GM12878 (cell line): Measurements from ENCODE around the gene SMAD1. TPM values are rescaled to one million over a fixed set of nuclear protein-coding genes. Genes with fewer than 3 reads are reported as not detected.

ENCODE experiments used
- ATAC-seq: fragments of 200-7000 bp; cut with Tn5 transposase; 3 replicates; pipeline ENCODE4 v1.9.1; 2020; ENCODE audit warnings: mild to moderate bottlenecking, moderate library complexity
- BruUV-seq: library from RNA; stranded (reverse); fragments of 400-500 nt; replicated peaks from 2 replicates; lab custom pipeline; 2021; lab: Mats Ljungman, UMichigan
- CTCF ChIA-PET: fragments of 300-600 bp; sonication (Branson Sonifier 250); formaldehyde crosslinking; extraction: SDS; loops from one replicate; lab custom pipeline; 2021; ENCODE audit warnings: inconsistent platforms; lab: Yijun Ruan, JAX
- POLR2A ChIA-PET: fragments of 350-600 bp; formaldehyde crosslinking; extraction: SDS; loops from one replicate; lab custom pipeline; 2021; ENCODE audit warnings: inconsistent platforms; lab: Charles Lee
- RAD21 ChIA-PET: fragments of 300-600 bp; sonication (Branson Sonifier 250); formaldehyde crosslinking; loops from one replicate; lab custom pipeline; 2023; ENCODE audit warnings: antibody characterized with exemption; ENCODE audit not compliant: unreplicated experiment; lab: Charles Lee
- SMC1A ChIA-PET: fragments of 300-600 bp; sonication (Branson Sonifier 250); formaldehyde crosslinking; loops from one replicate; lab custom pipeline; 2023; ENCODE audit not compliant: unreplicated experiment, uncharacterized antibody; lab: Charles Lee
- DNase-seq: peaks from one replicate; pipeline ENCODE4 v3.0.0-alpha.2; 2011; ENCODE audit warnings: low read depth, low spot score
- FAIRE-seq: peaks from 3 replicates; lab custom pipeline; 2011; peaks lifted over from hg19 to GRCh38; lab: Jason Lieb, UNC
- H2AFZ ChIP-seq: 2 replicates; pipeline ENCODE4 v1.6.0; 2011; ENCODE audit warnings: low read depth, low read length, control low read depth; ENCODE audit not compliant: control insufficient read depth
- H3K27ac ChIP-seq: 2 replicates; pipeline ENCODE4 v1.5.1; 2011; ENCODE audit warnings: control low read depth; ENCODE audit not compliant: control insufficient read depth, insufficient read depth
- H3K27me3 ChIP-seq, 2 experiments: replicated peaks in 1 of 2; 2 replicates each; pipeline versions ENCODE4 v1.6.0 to v1.6.1; 2011; ENCODE audit warnings: low read length in 1 of 2; ENCODE audit not compliant: control insufficient read depth in 2 of 2, insufficient read depth in 2 of 2
- H3K36me3 ChIP-seq, 2 experiments: 2 replicates each; pipeline ENCODE4 v1.5.1; 2011; ENCODE audit warnings: low read length in 1 of 2; ENCODE audit not compliant: control insufficient read depth in 2 of 2, insufficient read depth in 2 of 2
- H3K4me1 ChIP-seq: 2 replicates; pipeline ENCODE4 v1.6.1; 2011; ENCODE audit warnings: mild to moderate bottlenecking, low read length, moderate library complexity, mixed read lengths; ENCODE audit not compliant: control insufficient read depth, insufficient read depth
- H3K4me2 ChIP-seq: 2 replicates; pipeline ENCODE4 v1.6.0; 2011; ENCODE audit warnings: control low read depth; ENCODE audit not compliant: control insufficient read depth, insufficient read depth
- H3K4me3 ChIP-seq: fragments of 200-600 bp; sonication (generic); 2 replicates; pipeline ENCODE4 v1.5.1; 2016
- H3K79me2 ChIP-seq: 2 replicates; pipeline ENCODE4 v1.6.0; 2011; ENCODE audit warnings: low read length; ENCODE audit not compliant: control insufficient read depth, insufficient read depth
- H3K9ac ChIP-seq: 2 replicates; pipeline ENCODE4 v1.8.0; 2011; ENCODE audit warnings: low read length, control low read depth, mixed read lengths; ENCODE audit not compliant: control insufficient read depth, insufficient read depth
- H3K9me3 ChIP-seq: replicated peaks from 3 replicates; pipeline ENCODE4 v1.5.1; 2011; ENCODE audit warnings: mild to moderate bottlenecking, low read length; ENCODE audit not compliant: control insufficient read depth, insufficient read depth
- H4K20me1 ChIP-seq: 2 replicates; pipeline ENCODE4 v1.6.0; 2011; ENCODE audit not compliant: control insufficient read depth, insufficient read depth
- ATF3 ChIP-seq: IDR thresholded peaks from 2 replicates; pipeline ENCODE4 v1.6.1; 2011; ENCODE audit warnings: low read depth, mild to moderate bottlenecking, low read length, moderate library complexity, borderline replicate concordance; ENCODE audit errors: extremely low read depth
- BMI1 ChIP-seq: fragments of 450-650 bp; IDR thresholded peaks from 2 replicates; pipeline ENCODE4 v1.6.1; 2016; ENCODE audit warnings: mild to moderate bottlenecking, moderate library complexity, borderline replicate concordance
- IKZF1 ChIP-seq: fragments of 450-650 bp; conservative IDR thresholded peaks from 2 replicates; pipeline ENCODE4 v1.6.1; 2017; ENCODE audit warnings: antibody characterized with exemption, mild to moderate bottlenecking
- MTA2 ChIP-seq: fragments of 450-650 bp; IDR thresholded peaks from 2 replicates; pipeline ENCODE4 v1.6.1; 2016; ENCODE audit warnings: low read depth, mild to moderate bottlenecking, moderate library complexity
- NBN ChIP-seq: fragments of 450-650 bp; IDR thresholded peaks from 2 replicates; pipeline ENCODE4 v1.6.1; 2016
- NFYB ChIP-seq: IDR thresholded peaks from 2 replicates; pipeline ENCODE4 v1.6.1; 2011; ENCODE audit warnings: low read depth, mild to moderate bottlenecking, low read length, improper control_type of control experiment, moderate library complexity; ENCODE audit not compliant: insufficient read depth
- PAX8 ChIP-seq: fragments of 450-650 bp; IDR thresholded peaks from 2 replicates; pipeline ENCODE4 v1.6.1; 2017; ENCODE audit warnings: mild to moderate bottlenecking, moderate library complexity
- PML ChIP-seq: IDR thresholded peaks from 2 replicates; pipeline ENCODE4 v1.6.1; 2012; ENCODE audit warnings: low read length, inconsistent platforms
- POLR2A ChIP-seq: IDR thresholded peaks from 2 replicates; pipeline ENCODE4 v1.6.1; 2011; ENCODE audit warnings: low read depth, mild to moderate bottlenecking, low read length
- SKIL ChIP-seq: fragments of 450-650 bp; IDR thresholded peaks from 2 replicates; pipeline ENCODE4 v1.6.1; 2017; ENCODE audit warnings: mild to moderate bottlenecking, low read depth, inconsistent platforms; ENCODE audit not compliant: poor library complexity, severe bottlenecking
- SREBF2 ChIP-seq: IDR thresholded peaks from 2 replicates; pipeline ENCODE4 v1.6.1; 2012; ENCODE audit warnings: mild to moderate bottlenecking, low read length
- USF1 ChIP-seq: IDR thresholded peaks from 2 replicates; pipeline ENCODE4 v1.6.1; 2011; ENCODE audit warnings: borderline replicate concordance, low read depth, mild to moderate bottlenecking, moderate library complexity, mixed read lengths, low read length; ENCODE audit not compliant: insufficient read depth; ENCODE audit errors: extremely low read length
- ZBED1 ChIP-seq: IDR thresholded peaks from 2 replicates; pipeline ENCODE4 v1.6.1; 2016; ENCODE audit warnings: borderline replicate concordance
- ZBTB11 ChIP-seq: fragments of 450-650 bp; formaldehyde crosslinking; IDR thresholded peaks from 2 replicates; pipeline ENCODE4 v1.5.0; 2022; ENCODE audit warnings: mild to moderate bottlenecking, missing genetic modification characterization
- ZBTB33 ChIP-seq: fragments of 450-650 bp; IDR thresholded peaks from 2 replicates; pipeline ENCODE4 v1.6.1; 2017; ENCODE audit warnings: mild to moderate bottlenecking
- ZNF24 ChIP-seq: fragments of 450-650 bp; IDR thresholded peaks from 2 replicates; pipeline ENCODE4 v1.6.1; 2017; ENCODE audit warnings: antibody characterized with exemption, mild to moderate bottlenecking
- WGBS: methylation state at CpG from one replicate; pipeline ENCODE4 v1.1.6; 2016; ENCODE audit warnings: low lambda C conversion rate; ENCODE audit not compliant: insufficient replicate concordance, insufficient coverage; ENCODE audit errors: missing lambda C conversion rate; 5-methylcytosine and 5-hydroxymethylcytosine counted together
- in situ Hi-C: fragments of 300-500 bp; cut with MboI; formaldehyde crosslinking; loops from 9 replicates; pipeline ENCODE4 v1.14.3; 2018; ENCODE audit warnings: mixed read lengths
- intact Hi-C: fragments of 100-400 bp; cut with micrococcal nuclease; formaldehyde crosslinking; loops from one replicate; pipeline ENCODE4 v1.14.2; 2022; ENCODE audit not compliant: unreplicated experiment
- polyA plus RNA-seq, 11 experiments: library from polyadenylated mRNA; depleted of rRNA in 4 of 11; unstranded in 6 of 11; stranded (reverse) in 5 of 11; fragments of >200 nt; fragmentation: Nextera tagmentation in 4 of 11; fragmentation: Illumina TruSeq in 1 of 11; extraction: Ambion mirVana in 4 of 11; extraction: Trizol in 1 of 11; gene quantifications; 1 replicate in 1 of 11; 2 replicates in 10 of 11; pipeline versions ENCODE4 v1.2.1 to v1.2.3, GENCODE V29; 2011 to 2016; ENCODE audit warnings: inconsistent platforms in 2 of 11, missing spikeins in 2 of 11, low read depth in 1 of 11
- total RNA-seq, 4 experiments: library from RNA; depleted of rRNA in 3 of 4; stranded (reverse); fragments of >200 nt in 3 of 4; fragmentation: Illumina TruSeq in 1 of 4; extraction: Trizol in 1 of 4; gene quantifications; 2 replicates each; pipeline versions ENCODE4 v1.2.1 to v1.2.3, GENCODE V29; 2013 to 2021

Gene SMAD1
- total and polyA plus RNA-seq, 10 of the 15 experiments (the other 5 are each of a cell fraction or from before 2014, with no cell fraction given): 0.29 to 17.5 (median 13.6) TPM

GRCh38 chr4:145440292-145441007 lies 41.2 kb upstream of the SMAD1 start:
- no peaks in the 10 kb centered on the region; the same call in 2 of the 3 replicates for H3K9me3 ChIP-seq
- no peak for DNase-seq
- ATAC-seq: no peak
- no peak for FAIRE-seq
- no TSS peak for BruUV-seq
- no peaks in the 10 kb centered on the region for H3K36me3 ChIP-seq
- CTCF ChIA-PET: no interaction called here
- 27% methylated on average over 5 of the region's 5 CpGs for WGBS
- in situ Hi-C loops (no loop called here), intact Hi-C loops (no loop called here)
- no peaks in the 10 kb centered on the region for H3K27me3 ChIP-seq
- no peak overlapping the region for H2AFZ ChIP-seq
- no peaks in the 10 kb centered on the region for H3K4me1 ChIP-seq
- POLR2A ChIA-PET: interaction anchor here (0.6 kb wide), 1 partner anchor 200 kb away, joined by 3 read pairs; no protein-coding TSS in a partner anchor
- H3K4me2 ChIP-seq: no peak overlapping the region
- no peaks in the 10 kb centered on the region for H3K79me2 ChIP-seq
- no peak overlapping the region for H3K4me3 ChIP-seq
- SMC1A ChIA-PET: interaction anchor here (1.0 kb wide), 1 partner anchor 13 kb away, joined by 3 read pairs; no protein-coding TSS in a partner anchor
- H4K20me1 ChIP-seq: no peaks in the 10 kb centered on the region
- RAD21 ChIA-PET: no interaction called here
- no peak overlapping the region for H3K9ac ChIP-seq
- no peak overlapping the region for H3K27ac ChIP-seq
- no peak for TF ChIP-seq SKIL
- no peak for TF ChIP-seq USF1
- TF ChIP-seq MTA2: no peak
- TF ChIP-seq ZBTB11 (CRISPR knock-in tag): no peak
- no peak for TF ChIP-seq POLR2A
- no peak for TF ChIP-seq ZBED1
- no peak for TF ChIP-seq ZBTB33
- no peak for TF ChIP-seq PAX8
- no peak for TF ChIP-seq NFYB
- TF ChIP-seq PML: no peak
- TF ChIP-seq IKZF1: no peak
- TF ChIP-seq ZNF24: no peak
- TF ChIP-seq ATF3: no peak
- TF ChIP-seq BMI1: no peak
- no peak for TF ChIP-seq SREBF2
- no peak for TF ChIP-seq NBN
